ENCODE measurements around the gene LAMB1. TPM values are rescaled to one million over a fixed set of nuclear protein-coding genes. Genes with fewer than 3 reads are reported as not detected.

Gene LAMB1
- total RNA-seq, 1 experiment from 2014 or later: 101 TPM

- DNase-seq (ENCODE audit: low spot score): no peak
- no peak overlapping the region for H3K4me3 Mint-ChIP-seq
- no peaks in the 10 kb centered on the region; the same call in 1 of the 2 replicates for H3K27me3 Mint-ChIP-seq (ENCODE audit: low read depth)
- no peak for ATAC-seq
- POLR2A ChIA-PET: interaction anchor here (1.0 kb wide), 1 partner anchor 33 kb away, joined by 5 read pairs; no protein-coding TSS in a partner anchor
- CTCF ChIA-PET: no interaction called here
- no peaks in the 10 kb centered on the region for H3K36me3 Mint-ChIP-seq
- TF ChIP-seq ATF6 (CRISPR knock-in tag; IDR thresholded peaks at IDR 0.05) (no peak), ZNF281 (CRISPR knock-in tag; IDR thresholded peaks at IDR 0.05) (no peak), ZBTB21 (CRISPR knock-in tag; IDR thresholded peaks at IDR 0.05; ENCODE audit: borderline replicate concordance) (no peak), AR (CRISPR knock-in tag; IDR thresholded peaks at IDR 0.05) (no peak), JUN (CRISPR knock-in tag; IDR thresholded peaks at IDR 0.05) (no peak), ATF3 (CRISPR knock-in tag; conservative IDR thresholded peaks at IDR 0.05) (no peak), NFATC4 (CRISPR knock-in tag; IDR thresholded peaks at IDR 0.05) (no peak), RORB (CRISPR knock-in tag; IDR thresholded peaks at IDR 0.05) (no peak), MLX (CRISPR knock-in tag; IDR thresholded peaks at IDR 0.05) (no peak), CDX4 (CRISPR knock-in tag; IDR thresholded peaks at IDR 0.05; ENCODE audit: borderline replicate concordance) (no peak), ZNF219 (CRISPR knock-in tag; IDR thresholded peaks at IDR 0.05; ENCODE audit: borderline replicate concordance) (no peak)
- peaks cover 21% of the 10 kb centered on the region for H3K4me1 Mint-ChIP-seq
- H3K27ac Mint-ChIP-seq: no peak overlapping the region
- H3K9me3 Mint-ChIP-seq: no peaks in the 10 kb centered on the region
Observed at GRCh38 chr7:108037741-108038140, 34.8 kb upstream of the LAMB1 start.

- Mint-ChIP-seq H3K36me3 (no peaks in the 10 kb centered on the region), H3K9me3 (no peaks in the 10 kb centered on the region), H3K4me3 (no peak overlapping the region), H3K4me1 (peaks cover 22% of the 10 kb centered on the region), H3K27me3 (ENCODE audit: low read depth) (no peaks in the 10 kb centered on the region; the same call in 1 of the 2 replicates), H3K27ac (no peak overlapping the region)
- POLR2A ChIA-PET: interaction anchor here (1.0 kb wide), 1 partner anchor 33 kb away, joined by 5 read pairs; no protein-coding TSS in a partner anchor
- DNase-seq (ENCODE audit: low spot score) (no peak), ATAC-seq (no peak)
- CTCF ChIA-PET: no interaction called here
- TF ChIP-seq USF2 (CRISPR knock-in tag; IDR thresholded peaks at IDR 0.05): no peak
- no peak for TF ChIP-seq CBFB (CRISPR knock-in tag; IDR thresholded peaks at IDR 0.05; ENCODE audit: low read depth)
- no peak for TF ChIP-seq SMAD3 (CRISPR knock-in tag; IDR thresholded peaks at IDR 0.05; ENCODE audit: borderline replicate concordance)
- TF ChIP-seq ZMAT4 (CRISPR knock-in tag; IDR thresholded peaks at IDR 0.05): no peak
- TF ChIP-seq NR2C2 (CRISPR knock-in tag; IDR thresholded peaks at IDR 0.05): no peak
- TF ChIP-seq ATF6 (CRISPR knock-in tag; IDR thresholded peaks at IDR 0.05): no peak
- no peak for TF ChIP-seq MXD4 (CRISPR knock-in tag; IDR thresholded peaks at IDR 0.05; ENCODE audit: borderline replicate concordance)
- no peak for TF ChIP-seq MAX (CRISPR knock-in tag; IDR thresholded peaks at IDR 0.05)
- TF ChIP-seq PREB (CRISPR knock-in tag; IDR thresholded peaks at IDR 0.05; ENCODE audit: borderline replicate concordance): no peak
- no peak for TF ChIP-seq FOXK1 (CRISPR knock-in tag; IDR thresholded peaks at IDR 0.05)
Observed at GRCh38 chr7:108037140-108037539, 34.2 kb upstream of the LAMB1 start.
